ENCODE results near the gene R3HDM2. TPM values are rescaled to one million over a fixed set of nuclear protein-coding genes. Genes with fewer than 3 reads are reported as not detected.
A peak's percentile ranks its signal among the peaks of the same experiment; 100 is the strongest.

Gene R3HDM2
- total RNA-seq, 2 experiments from 2014 or later: 53.8 to 82.4 TPM

GRCh38 chr12:57232156-57232756 lies 198.6 kb downstream of the R3HDM2 start:
- H3K4me3 Mint-ChIP-seq: no peak overlapping the region
- peaks cover 16% of the 10 kb centered on the region for H3K27me3 Mint-ChIP-seq
- H3K36me3 Mint-ChIP-seq: peaks cover 37% of the 10 kb centered on the region
- ATAC-seq (no peak), DNase-seq (no peak)
- H3K27ac Mint-ChIP-seq: no peak overlapping the region
- H3K4me1 Mint-ChIP-seq: peaks cover 45% of the 10 kb centered on the region
- CTCF ChIA-PET: interaction anchor here (1.9 to 13.2 kb wide), 3 partner anchors 7 to 16 kb away, joined by 5 to 540 read pairs (median 248); partner anchors contain the start of gene NXPH4
- no peaks in the 10 kb centered on the region for H3K9me3 Mint-ChIP-seq (ENCODE audit: low read depth)

GRCh38 chr12:57231276-57232021 lies 199.4 kb downstream of the R3HDM2 start:
- H3K27ac Mint-ChIP-seq: peak overlapping the region; percentile 94

GRCh38 chr12:57230381-57231155 lies 200.3 kb downstream of the R3HDM2 start:
- Mint-ChIP-seq H3K9me3 (ENCODE audit: low read depth) (no peaks in the 10 kb centered on the region), H3K27me3 (peaks cover 18% of the 10 kb centered on the region), H3K4me3 (peak overlapping the region; percentile 95), H3K27ac (peak overlapping the region; percentile 94), H3K36me3 (peaks cover 37% of the 10 kb centered on the region), H3K4me1 (peaks cover 50% of the 10 kb centered on the region)
- ATAC-seq (no peak), DNase-seq (no peak)
- CTCF ChIA-PET: interaction anchor here (0.6 to 13.2 kb wide), 8 partner anchors 10 to 232 kb away, joined by 3 to 540 read pairs (median 8); partner anchors contain the start of genes NXPH4 and STAT6

More at GRCh38 chr12:57231276-57232021, 199.4 kb downstream of the R3HDM2 start:
- CTCF ChIA-PET: interaction anchor here (1.7 to 13.2 kb wide), 4 partner anchors 9 to 120 kb away, joined by 10 to 540 read pairs (median 130); partner anchors contain the start of genes NXPH4 and STAT6
- Mint-ChIP-seq H3K27me3 (peaks cover 14% of the 10 kb centered on the region), H3K4me1 (peaks cover 48% of the 10 kb centered on the region), H3K36me3 (peaks cover 37% of the 10 kb centered on the region), H3K9me3 (ENCODE audit: low read depth) (no peaks in the 10 kb centered on the region), H3K4me3 (peak overlapping the region; percentile 95)
- ATAC-seq (no peak), DNase-seq (no peak)

- ATAC-seq: peak; percentile 79
- Mint-ChIP-seq H3K36me3 (peaks cover 37% of the 10 kb centered on the region), H3K4me1 (peaks cover 52% of the 10 kb centered on the region)
These were observed 201.0 kb downstream of the R3HDM2 start, which contains the start of gene SHMT2 for GRCh38 chr12:57229634-57230380. TSS of gene SHMT2 (plus strand) at chr12:57229711. CDS start at chr12:57229779, 68 bp downstream.

GRCh38 chr12:57229046-57229633 lies 201.7 kb downstream of the R3HDM2 start:
- peaks cover 57% of the 10 kb centered on the region for H3K4me1 Mint-ChIP-seq

More at GRCh38 chr12:57229634-57230380, 201.0 kb downstream of the R3HDM2 start, which contains the start of gene SHMT2:
- Mint-ChIP-seq H3K27me3 (peaks cover 24% of the 10 kb centered on the region), H3K9me3 (ENCODE audit: low read depth) (no peaks in the 10 kb centered on the region), H3K4me3 (peak within 1 kb of the TSS; percentile 95), H3K27ac (peak within 1 kb of the TSS; percentile 94)
- CTCF ChIA-PET: interaction anchor here (0.6 to 13.2 kb wide), 12 partner anchors 11 to 232 kb away, joined by 3 to 540 read pairs (median 6); partner anchors contain the start of genes NXPH4 and STAT6
- DNase-seq: peak; percentile 96

GRCh38 chr12:57227315-57228115 lies 203.3 kb downstream of the R3HDM2 start:
- DNase-seq (no peak), ATAC-seq (no peak)
- Mint-ChIP-seq H3K9me3 (ENCODE audit: low read depth) (no peaks in the 10 kb centered on the region), H3K4me3 (no peak overlapping the region), H3K36me3 (peaks cover 17% of the 10 kb centered on the region), H3K4me1 (peaks cover 70% of the 10 kb centered on the region), H3K27me3 (peaks cover 43% of the 10 kb centered on the region), H3K27ac (no peak overlapping the region)
- CTCF ChIA-PET: interaction anchor here (1.0 to 13.2 kb wide), 6 partner anchors 12 to 225 kb away, joined by 3 to 540 read pairs (median 4); partner anchors contain the start of gene NXPH4

More at GRCh38 chr12:57229046-57229633, 201.7 kb downstream of the R3HDM2 start:
- DNase-seq (peak; percentile 62), ATAC-seq (peak; percentile 28)
- peaks cover 31% of the 10 kb centered on the region for H3K36me3 Mint-ChIP-seq
- CTCF ChIA-PET: interaction anchor here (0.8 to 13.2 kb wide), 11 partner anchors 11 to 233 kb away, joined by 3 to 540 read pairs (median 6); partner anchors contain the start of genes NXPH4 and STAT6
- peak overlapping the region; percentile 95 for H3K4me3 Mint-ChIP-seq
- peak overlapping the region; percentile 94 for H3K27ac Mint-ChIP-seq
- H3K27me3 Mint-ChIP-seq: peaks cover 29% of the 10 kb centered on the region
- no peaks in the 10 kb centered on the region for H3K9me3 Mint-ChIP-seq (ENCODE audit: low read depth)

- Mint-ChIP-seq H3K4me1 (peaks cover 74% of the 10 kb centered on the region), H3K36me3 (peaks cover 10% of the 10 kb centered on the region), H3K27me3 (peaks cover 50% of the 10 kb centered on the region), H3K9me3 (ENCODE audit: low read depth) (no peaks in the 10 kb centered on the region), H3K27ac (no peak overlapping the region), H3K4me3 (no peak overlapping the region)
- ATAC-seq (no peak), DNase-seq (no peak)
- CTCF ChIA-PET: interaction anchor here (1.0 to 13.2 kb wide), 6 partner anchors 11 to 226 kb away, joined by 3 to 540 read pairs (median 4); partner anchors contain the start of gene NXPH4
These were observed 204.1 kb downstream of the R3HDM2 start for GRCh38 chr12:57226588-57227314.

- H3K9me3 Mint-ChIP-seq (ENCODE audit: low read depth): no peaks in the 10 kb centered on the region
- H3K27me3 Mint-ChIP-seq: peaks cover 60% of the 10 kb centered on the region
- H3K27ac Mint-ChIP-seq: peak overlapping the region; percentile 46
- CTCF ChIA-PET: interaction anchor here (13.1 to 13.2 kb wide), 2 partner anchors 10 to 15 kb away, joined by 248 to 540 read pairs; partner anchors contain the start of gene NXPH4
- ATAC-seq (no peak), DNase-seq (no peak)
- H3K4me1 Mint-ChIP-seq: peaks cover 69% of the 10 kb centered on the region
- H3K36me3 Mint-ChIP-seq: peaks cover 8% of the 10 kb centered on the region
- peak overlapping the region; percentile 53 for H3K4me3 Mint-ChIP-seq
These were observed 205.1 kb downstream of the R3HDM2 start for GRCh38 chr12:57225680-57226210.

GRCh38 chr12:57224973-57225679 lies 205.7 kb downstream of the R3HDM2 start:
- peaks cover 2% of the 10 kb centered on the region for H3K36me3 Mint-ChIP-seq
- H3K27me3 Mint-ChIP-seq: peaks cover 64% of the 10 kb centered on the region
- no peaks in the 10 kb centered on the region for H3K9me3 Mint-ChIP-seq (ENCODE audit: low read depth)
- peak overlapping the region; percentile 71 for H3K27ac Mint-ChIP-seq
- peaks cover 66% of the 10 kb centered on the region for H3K4me1 Mint-ChIP-seq
- DNase-seq: peak; percentile 69
- H3K4me3 Mint-ChIP-seq: peak overlapping the region; percentile 62
- CTCF ChIA-PET: interaction anchor here (0.5 to 13.2 kb wide), 7 partner anchors 8 to 464 kb away, joined by 3 to 540 read pairs (median 4); partner anchors contain the start of genes INHBE, NXPH4 and STAC3
- peak; percentile 54 for ATAC-seq
